Esophagus muscularis mucosa (tissue), 4 donors: ENCODE data around the gene CD69. TPM values are rescaled to one million over a fixed set of nuclear protein-coding genes. Genes with fewer than 3 reads are reported as not detected.
A peak's percentile ranks its signal among the peaks of the same experiment; 100 is the strongest.

Source experiments
- DNase-seq: peaks from one replicate; pipeline ENCODE4 v3.0.0-alpha.2; 2017; ENCODE audit errors: extremely low spot score
- H3K27ac ChIP-seq, 4 donors: fragments of 200-600 bp; sonication (generic); replicated peaks in 1 of 4; 1 replicate in 3 of 4; 2 replicates in 1 of 4; pipeline ENCODE4 v1.5.1; 2016 to 2019; ENCODE audit warnings: mild to moderate bottlenecking in 1 of 4
- H3K27me3 ChIP-seq, 4 donors: fragments of 200-600 bp; sonication (generic); one replicate each; pipeline versions ENCODE4 v1.5.1 to v1.6.0; 2016 to 2019
- H3K36me3 ChIP-seq, 4 donors: fragments of 200-600 bp; sonication (generic); one replicate each; pipeline ENCODE4 v1.5.1; 2016 to 2019
- H3K4me1 ChIP-seq, 4 donors: fragments of 200-600 bp; sonication (generic); one replicate each; pipeline ENCODE4 v1.5.1; 2016 to 2019
- H3K4me3 ChIP-seq, 4 donors: fragments of 200-600 bp; sonication (generic); 1 replicate in 2 of 4; 2 replicates in 2 of 4; pipeline ENCODE4 v1.5.1; 2016 to 2019; ENCODE audit warnings: mild to moderate bottlenecking in 4 of 4, moderate library complexity in 1 of 4
- H3K9me3 ChIP-seq, 4 donors: fragments of 200-600 bp; sonication (generic); 1 replicate in 3 of 4; 2 replicates in 1 of 4; pipeline ENCODE4 v1.5.1; 2016 to 2019
- CTCF ChIP-seq, 3 experiments: fragments of 200-600 bp in 2 of 3; fragments of 450-650 bp in 1 of 3; sonication (generic) in 2 of 3; IDR thresholded peaks; one replicate each; pipeline ENCODE4 v1.5.1; 2017 to 2019; ENCODE audit warnings: antibody characterized with exemption in 3 of 3, mild to moderate bottlenecking in 2 of 3, moderate library complexity in 1 of 3
- EP300 ChIP-seq: sonication (generic); formaldehyde crosslinking; IDR thresholded peaks from one replicate; pipeline ENCODE4 v1.6.1; 2017; ENCODE audit warnings: antibody characterized with exemption
- POLR2A ChIP-seq: fragments of 450-650 bp; IDR thresholded peaks from one replicate; pipeline ENCODE4 v1.6.1; 2017; ENCODE audit warnings: antibody characterized with exemption, moderate library complexity, mild to moderate bottlenecking, low read depth
- POLR2AphosphoS5 ChIP-seq, 2 donors: sonication (generic); formaldehyde crosslinking; IDR thresholded peaks; one replicate each; pipeline ENCODE4 v1.6.1; 2017; ENCODE audit warnings: antibody characterized with exemption in 2 of 2
- WGBS: methylation state at CpG from one replicate; pipeline ENCODE4 v1.1.5; 2018; 5-methylcytosine and 5-hydroxymethylcytosine counted together
- intact Hi-C: fragments of 100-400 bp; cut with DNase I; formaldehyde crosslinking; loops from one replicate; pipeline ENCODE4 v1.15.1; 2023
- total RNA-seq, 4 donors: library from RNA; depleted of rRNA; stranded (reverse); fragments of >200 nt; gene quantifications; one replicate each; pipeline versions ENCODE4 v1.1.0 to v1.2.1, GENCODE V29; 2016

The CD69 gene
- 1 to 10 TPM in 3 of 4 donors, under 1 TPM in 1; 0.65 to 3.3 (median 2.7) TPM for total RNA-seq

- DNase-seq: no peak
- peaks cover 0 to 5% (median 0%) of the 10 kb centered on the region in 4 donors for H3K27me3 ChIP-seq
- no peaks in the 10 kb centered on the region for H3K36me3 ChIP-seq
- 63% methylated on average over 6 of the region's 6 CpGs for WGBS
- H3K4me3 ChIP-seq: peak within 1 kb of the TSS in 1 of 4 donors; percentile 3
- TF ChIP-seq EP300 (no peak), POLR2A (no peak), CTCF (IDR thresholded peaks at IDR 0.05) (no peak), POLR2AphosphoS5 (IDR thresholded peaks at IDR 0.05) (peak in 1 of 2 donors; percentile 65)
- no peaks in the 10 kb centered on the region for H3K4me1 ChIP-seq
- H3K9me3 ChIP-seq: no peaks in the 10 kb centered on the region
- H3K27ac ChIP-seq: peak within 1 kb of the TSS in 1 of 4 donors; percentile 12
- intact Hi-C loops: no loop called here
These were observed at the start of gene CD69 for GRCh38 chr12:9760699-9761418. TSS of gene CD69 (minus strand) at chr12:9760901. CDS start at chr12:9760820, 81 bp downstream.

GRCh38 chr12:9809866-9810265 lies 49.2 kb upstream of the CD69 start:
- Histone ChIP-seq H3K36me3 (no peaks in the 10 kb centered on the region), H3K4me3 (no peak overlapping the region), H3K4me1 (no peaks in the 10 kb centered on the region), H3K9me3 (no peaks in the 10 kb centered on the region), H3K27me3 (peaks cover 0 to 11% (median 0%) of the 10 kb centered on the region in 4 donors), H3K27ac (no peak overlapping the region)
- DNase-seq: no peak
- intact Hi-C loops: loop anchor here (10.0 kb wide), 1 partner anchor 115 kb away; no protein-coding TSS in a partner anchor
- TF ChIP-seq EP300 (no peak), CTCF (IDR thresholded peaks at IDR 0.05) (no peak), POLR2AphosphoS5 (IDR thresholded peaks at IDR 0.05) (no peak), POLR2A (no peak)

DNA sequence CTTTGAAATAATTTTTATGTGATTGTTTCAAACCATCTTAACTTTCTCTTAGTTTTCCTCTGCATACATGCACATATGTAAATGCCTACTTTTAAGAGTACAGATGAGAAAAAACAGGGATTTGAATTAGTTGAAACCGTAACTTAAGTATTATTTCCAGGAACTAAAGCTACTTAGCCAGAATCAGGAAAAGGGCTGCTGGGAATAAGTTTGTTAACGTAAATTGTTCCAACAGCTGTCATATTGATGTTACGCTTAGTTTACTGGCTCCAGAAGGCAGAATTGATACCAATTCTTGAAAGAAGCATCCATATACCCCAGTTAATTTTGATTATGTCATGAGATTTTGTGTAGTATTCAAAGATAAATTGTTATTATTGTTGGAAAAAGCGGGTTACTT lies 48.6 kb upstream of the CD69 start:
- intact Hi-C loops: no loop called here
- 49% methylated on average over 4 of the region's 4 CpGs for WGBS

DNA sequence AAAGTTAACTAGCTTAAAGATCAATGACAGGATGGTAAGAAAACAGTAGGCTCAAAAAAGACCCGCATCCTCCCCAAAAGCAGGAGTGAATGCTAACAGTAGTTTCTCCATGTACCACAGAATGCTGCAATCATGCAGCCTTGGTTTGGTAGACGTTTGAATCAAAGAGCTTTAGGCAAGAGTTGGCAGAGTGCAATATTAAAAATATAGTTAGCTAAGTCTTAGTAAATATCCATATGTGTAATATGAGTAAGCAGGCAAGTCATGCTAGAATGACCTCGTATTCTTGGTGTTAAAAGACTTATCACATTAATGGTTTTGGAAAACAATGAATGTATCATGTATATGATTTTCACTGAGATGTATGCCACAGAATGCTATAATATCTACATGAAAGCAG lies 47.8 kb upstream of the CD69 start:
- Histone ChIP-seq H3K36me3 (no peaks in the 10 kb centered on the region), H3K4me1 (no peaks in the 10 kb centered on the region), H3K9me3 (no peaks in the 10 kb centered on the region), H3K4me3 (no peak overlapping the region), H3K27me3 (peaks cover 0 to under 1% (median 0%) of the 10 kb centered on the region in 4 donors), H3K27ac (no peak overlapping the region)
- TF ChIP-seq POLR2A (no peak), EP300 (no peak), POLR2AphosphoS5 (IDR thresholded peaks at IDR 0.05) (no peak), CTCF (IDR thresholded peaks at IDR 0.05) (no peak)
- 75% methylated on average over 3 of the region's 3 CpGs for WGBS
- intact Hi-C loops: no loop called here
- DNase-seq: no peak

More for the DNA sequence above, 48.6 kb upstream of the CD69 start:
- no peak overlapping the region for H3K4me3 ChIP-seq
- H3K9me3 ChIP-seq: no peaks in the 10 kb centered on the region
- TF ChIP-seq CTCF (IDR thresholded peaks at IDR 0.05): no peak
- H3K4me1 ChIP-seq: no peaks in the 10 kb centered on the region
- no peak overlapping the region for H3K27ac ChIP-seq
- H3K36me3 ChIP-seq: no peaks in the 10 kb centered on the region
- no peak for DNase-seq
- peaks cover 0 to 9% (median 0%) of the 10 kb centered on the region in 4 donors for H3K27me3 ChIP-seq

GRCh38 chr12:9806714-9807113 lies 46.0 kb upstream of the CD69 start:
- WGBS: 79% methylated on average over 4 of the region's 4 CpGs
- intact Hi-C loops: no loop called here
- Histone ChIP-seq H3K36me3 (no peaks in the 10 kb centered on the region), H3K27ac (no peak overlapping the region), H3K4me3 (no peak overlapping the region), H3K27me3 (no peaks in the 10 kb centered on the region), H3K4me1 (no peaks in the 10 kb centered on the region), H3K9me3 (no peaks in the 10 kb centered on the region)
- DNase-seq: no peak
- TF ChIP-seq CTCF (IDR thresholded peaks at IDR 0.05): no peak
- no peak for TF ChIP-seq POLR2A
- TF ChIP-seq EP300: no peak
